ENCODE results near the gene RETREG3. TPM values are rescaled to one million over a fixed set of nuclear protein-coding genes. Genes with fewer than 3 reads are reported as not detected.

RETREG3 gene
- polyA plus RNA-seq, 1 donor from 2014 or later: 34.6 TPM

GRCh38 chr17:42566215-42566882 lies 42.8 kb downstream of the RETREG3 start:
- Histone ChIP-seq H3K27me3 (ENCODE audit: insufficient read depth, low read depth, low read length) (no peaks in the 10 kb centered on the region), H2AFZ (ENCODE audit: low read depth, low read length) (peak overlapping the region; percentile 85), H3K4me2 (ENCODE audit: low read length) (peak overlapping the region; percentile 55), H4K20me1 (ENCODE audit: insufficient read depth) (no peaks in the 10 kb centered on the region), H3K9me3 (ENCODE audit: low read length) (no peaks in the 10 kb centered on the region), H3K27ac (ENCODE audit: low read length) (peak overlapping the region; percentile 84), H3F3A (ENCODE audit: insufficient read depth, low read length, poor library complexity, severe bottlenecking) (no peaks in the 10 kb centered on the region), H3K9ac (ENCODE audit: low read length) (peak overlapping the region; percentile 89), H3K9me2 (ENCODE audit: insufficient read depth, low read length) (no peaks in the 10 kb centered on the region), H3K79me2 (replicated peaks; ENCODE audit: insufficient read depth, low read length) (peaks cover 16% of the 10 kb centered on the region), H3K4me3 (ENCODE audit: low read length) (peak overlapping the region; percentile 98), H3K36me3 (ENCODE audit: insufficient read depth, low read length) (no peaks in the 10 kb centered on the region)
- TF ChIP-seq MXI1 (conservative IDR thresholded peaks at IDR 0.05; ENCODE audit: poor library complexity, severe bottlenecking) (no peak), CTCF (IDR thresholded peaks at IDR 0.05; ENCODE audit: poor library complexity, severe bottlenecking) (no peak), SMC3 (conservative IDR thresholded peaks at IDR 0.05; ENCODE audit: poor library complexity) (no peak), REST (IDR thresholded peaks at IDR 0.05; ENCODE audit: borderline replicate concordance) (no peak), RAD21 (conservative IDR thresholded peaks at IDR 0.05) (no peak), TAF1 (IDR thresholded peaks at IDR 0.05; ENCODE audit: low read depth) (no peak), EP300 (conservative IDR thresholded peaks at IDR 0.05; ENCODE audit: poor library complexity, severe bottlenecking) (no peak), EZH2 (IDR thresholded peaks at IDR 0.05; ENCODE audit: borderline replicate concordance, insufficient read depth, low read length, poor library complexity, severe bottlenecking) (no peak), POLR2AphosphoS5 (IDR thresholded peaks at IDR 0.05) (no peak)

- no peaks in the 10 kb centered on the region for H4K20me1 ChIP-seq (ENCODE audit: insufficient read depth)
- H3F3A ChIP-seq (ENCODE audit: insufficient read depth, low read length, poor library complexity, severe bottlenecking): no peaks in the 10 kb centered on the region
- H3K36me3 ChIP-seq (ENCODE audit: insufficient read depth, low read length): no peaks in the 10 kb centered on the region
- H3K4me3 ChIP-seq (ENCODE audit: low read length): no peak overlapping the region
- no peaks in the 10 kb centered on the region for H3K27me3 ChIP-seq (ENCODE audit: insufficient read depth, low read depth, low read length)
- no peaks in the 10 kb centered on the region for H3K9me2 ChIP-seq (ENCODE audit: insufficient read depth, low read length)
- H3K4me2 ChIP-seq (ENCODE audit: low read length): no peak overlapping the region
- TF ChIP-seq POLR2AphosphoS5 (IDR thresholded peaks at IDR 0.05) (no peak), TAF1 (IDR thresholded peaks at IDR 0.05; ENCODE audit: low read depth) (no peak), CTCF (IDR thresholded peaks at IDR 0.05; ENCODE audit: poor library complexity, severe bottlenecking) (no peak), MXI1 (conservative IDR thresholded peaks at IDR 0.05; ENCODE audit: poor library complexity, severe bottlenecking) (no peak), REST (IDR thresholded peaks at IDR 0.05; ENCODE audit: borderline replicate concordance) (no peak), EZH2 (IDR thresholded peaks at IDR 0.05; ENCODE audit: borderline replicate concordance, insufficient read depth, low read length, poor library complexity, severe bottlenecking) (no peak)
- H2AFZ ChIP-seq (ENCODE audit: low read depth, low read length): no peak overlapping the region
- H3K9ac ChIP-seq (ENCODE audit: low read length): no peak overlapping the region
- H3K9me3 ChIP-seq (ENCODE audit: low read length): no peaks in the 10 kb centered on the region
- no peak overlapping the region for H3K27ac ChIP-seq (ENCODE audit: low read length)
- peaks cover 16% of the 10 kb centered on the region for H3K79me2 ChIP-seq (replicated peaks; ENCODE audit: insufficient read depth, low read length)
Observed at GRCh38 chr17:42565523-42566214, 43.5 kb downstream of the RETREG3 start.

All from neural cell (in vitro differentiated cells).